BJ (cell line): ENCODE data around the gene SHF. TPM values are rescaled to one million over a fixed set of nuclear protein-coding genes. Genes with fewer than 3 reads are reported as not detected.

Experiments used
- CTCF ChIA-PET: fragments of 350-600 bp; formaldehyde crosslinking; extraction: SDS; loops from one replicate; lab custom pipeline; 2021; ENCODE audit warnings: antibody characterized with exemption, inconsistent platforms; lab: Yijun Ruan, JAX
- POLR2A ChIA-PET: fragments of 300-600 bp; sonication (Branson Sonifier 250); formaldehyde crosslinking; extraction: SDS; loops from one replicate; lab custom pipeline; 2021; ENCODE audit warnings: antibody characterized with exemption; lab: Charles Lee
- DNase-seq: peaks from one replicate; pipeline ENCODE4 v3.0.0-alpha.2; 2011; ENCODE audit warnings: low read depth
- H3K27me3 ChIP-seq: 2 replicates; pipeline ENCODE4 v1.6.0; 2011; ENCODE audit warnings: low read length; ENCODE audit not compliant: control insufficient read depth, insufficient read depth
- H3K36me3 ChIP-seq: 2 replicates; pipeline ENCODE4 v1.5.1; 2011; ENCODE audit warnings: low read length; ENCODE audit not compliant: control insufficient read depth, insufficient read depth
- H3K4me3 ChIP-seq: 2 replicates; pipeline ENCODE4 v1.5.1; 2011; ENCODE audit warnings: low read depth, mild to moderate bottlenecking, control low read depth, low read length
- CTCF ChIP-seq: IDR thresholded peaks from 2 replicates; pipeline ENCODE4 v1.5.1; 2011; ENCODE audit warnings: low read depth, mild to moderate bottlenecking, control low read depth, inconsistent platforms, low read length, moderate library complexity; ENCODE audit not compliant: insufficient read depth
- polyA plus RNA-seq: library from polyadenylated mRNA; depleted of rRNA; stranded (reverse); fragments of >200 nt; gene quantifications from 2 replicates; pipeline ENCODE4 v1.2.3, GENCODE V29; 2011

SHF gene
- polyA plus RNA-seq, 1 experiment: 5.2 TPM

DNA sequence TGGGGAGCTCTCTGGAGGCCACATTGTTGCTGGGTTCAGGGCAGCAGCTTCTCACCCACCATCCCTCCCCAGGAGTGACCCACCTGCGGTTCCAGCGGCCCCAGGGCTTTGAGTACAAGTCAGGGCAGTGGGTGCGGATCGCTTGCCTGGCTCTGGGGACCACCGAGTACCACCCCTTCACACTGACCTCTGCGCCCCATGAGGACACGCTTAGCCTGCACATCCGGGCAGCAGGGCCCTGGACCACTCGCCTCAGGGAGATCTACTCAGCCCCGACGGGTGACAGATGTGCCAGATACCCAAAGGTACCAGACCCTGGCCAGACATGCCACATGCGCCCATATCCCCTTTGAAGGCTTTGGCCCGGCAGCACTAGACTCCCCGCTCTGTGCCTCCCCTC is 26.1 kb downstream of the SHF start:
- Histone ChIP-seq H3K36me3 (no peaks in the 10 kb centered on the region), H3K27me3 (no peaks in the 10 kb centered on the region), H3K4me3 (no peak overlapping the region)
- POLR2A ChIA-PET: no interaction called here
- TF ChIP-seq CTCF: no peak
- DNase-seq: no peak
- CTCF ChIA-PET: interaction anchor here (1.1 to 5.6 kb wide), 7 partner anchors 14 to 296 kb away, joined by 3 to 70 read pairs (median 8); a partner anchor contains a TSS

- TF ChIP-seq CTCF: no peak
- POLR2A ChIA-PET: no interaction called here
- peak; percentile 38 for DNase-seq
- CTCF ChIA-PET: interaction anchor here (1.3 to 1.9 kb wide), 2 partner anchors 40 to 241 kb away, joined by 4 to 7 read pairs; no protein-coding TSS in a partner anchor
- no peaks in the 10 kb centered on the region for H3K27me3 ChIP-seq
- no peaks in the 10 kb centered on the region for H3K36me3 ChIP-seq
- H3K4me3 ChIP-seq: no peak overlapping the region
Observed at GRCh38 chr15:45157974-45158373, 29.8 kb downstream of the SHF start.

DNA sequence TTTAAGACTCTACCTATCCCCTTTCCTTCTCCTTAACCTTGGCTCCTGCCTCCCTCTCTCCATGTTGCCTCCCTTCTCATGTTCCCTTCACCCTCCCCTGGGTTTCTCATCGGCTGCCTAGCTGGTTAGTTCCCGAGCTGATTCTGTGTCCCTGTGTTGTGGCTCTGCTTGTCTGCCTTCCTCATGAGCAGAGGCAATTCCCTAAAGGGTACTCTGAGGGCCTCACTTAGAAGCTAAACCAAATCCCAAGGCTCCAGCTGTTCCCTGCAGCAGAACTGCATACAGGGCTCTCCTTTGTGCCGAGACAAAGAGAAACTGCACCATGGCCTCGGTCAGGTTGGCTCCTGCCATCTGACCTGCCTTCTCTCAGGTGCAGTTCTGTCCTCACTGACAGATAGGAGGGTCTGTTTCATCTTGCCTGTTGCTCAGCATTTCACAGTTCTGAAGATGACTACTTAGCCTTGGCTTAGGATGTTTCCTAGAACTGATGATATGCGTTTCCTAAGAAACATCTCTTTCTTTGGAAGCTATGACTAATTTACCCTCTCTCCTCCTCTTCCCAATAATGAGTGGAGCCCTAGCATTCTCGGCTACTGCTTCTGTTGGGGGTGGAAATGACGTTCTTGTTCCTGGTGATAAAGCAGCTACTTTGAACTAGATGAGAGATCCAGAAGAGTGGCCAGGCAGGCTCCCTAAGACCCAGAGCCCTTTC is 30.9 kb downstream of the SHF start:
- no peak overlapping the region for H3K4me3 ChIP-seq
- peak; percentile 21 for DNase-seq
- H3K36me3 ChIP-seq: no peaks in the 10 kb centered on the region
- ChIA-PET CTCF (interaction anchor here (1.0 to 2.5 kb wide), 4 partner anchors 11 to 243 kb away, joined by 3 to 8 read pairs (median 7); no protein-coding TSS in a partner anchor), POLR2A (no interaction called here)
- TF ChIP-seq CTCF: no peak
- H3K27me3 ChIP-seq: no peaks in the 10 kb centered on the region

- ChIA-PET CTCF (interaction anchor here (1.0 to 2.5 kb wide), 2 partner anchors 38 to 244 kb away, joined by 3 to 7 read pairs; no protein-coding TSS in a partner anchor), POLR2A (no interaction called here)
- no peak overlapping the region for H3K4me3 ChIP-seq
- DNase-seq: no peak
- H3K36me3 ChIP-seq: 0 out of 2 replicates have a peak, but pooled peaks cover 1% of the 10 kb centered on the region
- H3K27me3 ChIP-seq: no peaks in the 10 kb centered on the region
- TF ChIP-seq CTCF: no peak
Observed at GRCh38 chr15:45155739-45156138, 32.0 kb downstream of the SHF start.

DNA sequence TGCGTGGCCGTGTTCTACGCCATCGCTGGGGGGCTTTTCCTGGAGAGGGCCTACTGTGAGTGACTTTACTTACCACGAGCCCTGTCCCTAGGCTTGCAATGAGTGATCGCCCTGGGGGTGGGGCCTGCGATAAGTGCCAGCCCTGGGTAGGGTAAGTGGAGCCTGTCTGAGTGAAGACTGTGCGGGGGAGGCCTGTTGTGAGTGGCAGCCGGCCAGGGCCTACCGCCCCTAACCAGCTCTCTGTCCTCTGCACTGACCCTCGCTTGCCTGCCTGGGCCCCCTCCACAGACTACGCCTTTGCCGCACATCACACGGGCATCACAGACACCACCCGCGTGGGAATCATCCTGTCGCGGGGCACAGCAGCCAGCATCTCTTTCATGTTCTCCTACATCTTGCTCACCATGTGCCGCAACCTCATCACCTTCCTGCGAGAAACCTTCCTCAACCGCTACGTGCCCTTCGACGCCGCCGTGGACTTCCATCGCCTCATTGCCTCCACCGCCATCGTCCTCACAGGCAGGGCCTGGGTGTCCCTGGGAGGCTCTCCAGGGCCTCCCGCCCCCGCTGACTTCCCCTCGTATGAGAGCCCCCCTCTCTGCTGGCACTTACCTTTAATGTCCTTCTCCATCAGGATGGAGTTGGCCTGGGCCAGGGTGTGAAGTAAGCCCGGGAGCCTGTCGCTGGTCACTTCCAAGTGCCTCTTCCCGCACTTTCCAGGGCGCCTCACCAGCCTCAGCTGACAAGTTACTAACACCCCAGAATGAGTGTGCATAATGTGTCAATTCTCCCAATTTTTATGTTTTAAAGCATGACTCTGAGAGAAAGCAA is 35.6 kb downstream of the SHF start:
- Histone ChIP-seq H3K27me3 (no peaks in the 10 kb centered on the region), H3K36me3 (0 out of 2 replicates have a peak, but pooled peaks cover 1% of the 10 kb centered on the region), H3K4me3 (no peak overlapping the region)
- TF ChIP-seq CTCF: no peak
- ChIA-PET CTCF (no interaction called here), POLR2A (no interaction called here)
- no peak for DNase-seq
